HG02623 (cell line): ENCODE measurements around the gene FAM168A.

Source experiments
- ATAC-seq: cut with Tn5 transposase; IDR thresholded peaks from one replicate; pipeline ENCODE4 v1.9.1; 2021; ENCODE audit warnings: moderate library complexity; ENCODE audit not compliant: unreplicated experiment

Gene FAM168A

DNA sequence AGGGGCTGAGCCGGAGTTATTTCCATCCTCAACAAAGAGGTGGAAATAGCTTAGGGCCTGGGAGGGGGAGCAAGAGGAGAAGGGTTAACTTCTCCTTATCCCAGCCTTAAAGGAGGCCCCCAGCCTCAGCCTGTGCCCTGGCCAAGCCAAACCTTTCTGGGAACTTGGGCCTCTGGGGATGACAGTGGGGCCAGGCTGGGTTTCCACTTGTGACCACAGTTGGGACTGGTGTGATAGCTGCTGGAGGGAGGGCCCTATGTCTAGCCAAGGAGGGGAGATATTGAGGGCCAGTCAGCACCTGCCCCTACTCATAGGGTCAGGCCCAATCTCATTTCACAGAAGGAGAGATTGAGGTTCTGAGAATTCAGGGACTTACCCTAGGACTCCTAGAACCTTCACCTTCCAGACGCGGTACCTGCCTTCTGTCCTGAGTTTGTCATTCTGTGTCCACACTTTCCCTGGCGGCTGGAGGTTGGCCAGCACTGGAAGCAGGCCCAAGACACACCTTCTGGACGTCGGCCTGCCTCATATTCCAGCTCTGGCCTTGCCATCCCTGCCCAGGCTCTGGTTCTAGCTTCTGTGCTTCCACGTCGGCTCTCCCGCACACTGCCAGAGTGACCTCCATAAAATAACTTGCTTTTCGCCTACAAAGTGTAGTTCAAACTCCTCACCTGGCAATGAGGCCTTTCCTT, 218.6 kb downstream of the FAM168A start:
- ATAC-seq: no peak

- peak; percentile 6 for ATAC-seq
Measured at GRCh38 chr11:73376803-73377629, 220.9 kb downstream of the FAM168A start.

GRCh38 chr11:73376160-73376802, 221.6 kb downstream of the FAM168A start, which contains the start of gene RELT:
Gene RELT (plus strand): TSS chr11:73376399. CDS start chr11:73389137, 12,738 bp downstream.
- peak; percentile 75 for ATAC-seq

GRCh38 chr11:73375830-73376159, 222.1 kb downstream of the FAM168A start:
- ATAC-seq: no peak

DNA sequence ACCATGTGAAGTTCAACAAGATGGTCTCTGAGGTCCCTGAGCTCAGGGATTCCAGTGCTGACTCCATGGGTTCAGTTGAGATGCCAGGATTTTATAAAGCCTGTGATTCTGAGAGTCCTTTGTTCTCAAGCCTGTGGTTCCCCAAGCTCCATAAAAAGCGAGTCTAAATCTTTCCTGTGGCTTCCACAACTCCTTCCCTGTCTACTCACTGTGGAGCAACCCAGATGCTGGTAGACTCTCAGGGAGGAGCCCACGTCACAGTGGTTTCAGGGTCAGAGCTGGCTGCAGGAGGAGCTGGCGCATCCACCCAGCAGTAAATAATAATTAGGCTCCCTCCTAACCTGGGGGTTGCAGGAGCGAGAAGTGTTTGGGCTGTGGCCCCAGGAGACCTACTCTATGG, 223.8 kb downstream of the FAM168A start:
- no peak for ATAC-seq

DNA sequence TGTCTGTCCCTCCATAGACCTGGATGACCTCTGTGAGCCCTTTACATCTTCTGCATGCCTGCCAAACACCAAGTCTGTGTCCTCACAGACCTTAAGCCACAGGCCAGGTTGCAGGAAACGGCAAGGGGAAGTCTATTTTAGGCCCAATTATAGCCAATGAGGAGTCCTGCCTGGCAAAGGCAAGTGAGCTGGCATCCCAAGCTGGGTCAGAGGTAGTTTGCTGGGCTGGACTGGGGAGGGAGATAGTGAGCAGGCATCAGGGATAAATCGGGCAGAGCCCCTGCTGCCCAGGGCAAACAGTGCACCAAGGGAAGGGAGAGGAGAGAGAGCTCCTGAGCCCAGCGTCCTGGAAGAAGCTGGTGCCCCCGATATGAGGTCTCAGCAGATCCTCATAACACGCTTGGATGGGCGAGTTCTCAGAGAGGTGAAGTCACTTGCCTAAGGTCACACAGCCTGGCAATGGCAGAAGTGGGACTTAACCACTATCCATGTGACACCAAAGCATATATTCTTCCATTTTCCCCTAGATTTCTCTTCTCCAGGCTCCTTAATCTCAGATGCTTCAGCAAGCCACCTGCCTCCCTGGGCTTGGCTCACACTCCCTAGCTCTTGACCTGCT, 225.4 kb downstream of the FAM168A start:
- no peak for ATAC-seq

GRCh38 chr11:73367482-73368024, 230.4 kb downstream of the FAM168A start:
- ATAC-seq: no peak

DNA sequence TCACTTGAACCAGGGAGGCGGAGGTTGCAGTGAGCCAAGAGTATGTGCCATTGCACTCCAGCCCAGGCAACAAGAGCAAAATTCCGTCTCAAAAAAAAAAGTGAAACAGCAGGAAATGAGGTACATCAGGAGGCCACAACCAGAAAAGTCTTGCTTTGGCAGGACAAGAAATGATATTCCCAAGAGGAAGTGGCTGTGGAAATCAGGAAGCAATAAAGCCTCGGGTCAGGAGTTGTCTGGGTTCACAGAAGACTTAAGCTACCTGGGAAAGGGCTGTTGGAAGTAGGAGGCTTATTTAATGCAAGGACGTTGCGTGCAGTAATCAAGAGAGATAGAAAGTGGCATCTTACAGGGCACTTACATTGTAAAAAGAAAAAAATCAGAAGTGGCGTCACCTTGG, 231.0 kb downstream of the FAM168A start:
- ATAC-seq: no peak

DNA sequence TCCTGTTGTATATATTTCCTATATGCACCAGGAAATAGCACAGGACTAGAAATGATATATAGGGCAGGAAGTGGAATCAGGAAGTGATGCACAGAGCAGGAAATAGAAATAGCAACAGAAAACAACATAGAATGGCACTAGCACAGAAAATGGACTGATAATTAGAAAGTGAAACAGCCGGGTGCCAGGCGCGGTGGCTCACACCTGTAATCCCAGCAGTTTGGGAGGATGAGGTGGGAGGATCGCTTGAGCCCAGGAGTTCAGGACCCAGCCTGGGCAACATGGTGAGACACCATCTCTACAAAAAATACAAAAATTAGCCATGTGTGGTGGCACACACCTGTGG, 231.7 kb downstream of the FAM168A start:
- no peak for ATAC-seq

GRCh38 chr11:73365352-73366264, 232.3 kb downstream of the FAM168A start:
- ATAC-seq: no peak

DNA sequence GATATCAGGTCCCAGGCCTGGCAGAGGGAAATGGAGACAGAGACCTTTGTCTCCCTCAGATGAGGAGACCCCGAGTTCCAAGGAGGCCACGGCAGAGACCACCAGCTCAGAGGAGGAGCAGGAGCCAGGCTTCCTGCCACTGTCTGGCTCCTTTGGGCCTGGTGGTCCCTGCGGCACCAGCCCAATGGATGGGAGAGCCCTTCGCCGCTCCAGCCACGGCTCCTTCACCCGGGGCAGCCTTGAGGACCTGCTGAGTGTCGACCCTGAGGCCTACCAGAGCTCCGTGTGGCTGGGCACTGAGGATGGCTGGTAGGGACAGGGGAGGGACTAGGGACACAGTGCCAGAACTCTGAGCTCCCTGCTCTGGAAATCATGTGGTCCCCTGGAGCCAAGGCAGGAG, 234.8 kb downstream of the FAM168A start:
- ATAC-seq: no peak

GRCh38 chr11:73361953-73362776, 235.7 kb downstream of the FAM168A start:
- ATAC-seq: no peak

DNA sequence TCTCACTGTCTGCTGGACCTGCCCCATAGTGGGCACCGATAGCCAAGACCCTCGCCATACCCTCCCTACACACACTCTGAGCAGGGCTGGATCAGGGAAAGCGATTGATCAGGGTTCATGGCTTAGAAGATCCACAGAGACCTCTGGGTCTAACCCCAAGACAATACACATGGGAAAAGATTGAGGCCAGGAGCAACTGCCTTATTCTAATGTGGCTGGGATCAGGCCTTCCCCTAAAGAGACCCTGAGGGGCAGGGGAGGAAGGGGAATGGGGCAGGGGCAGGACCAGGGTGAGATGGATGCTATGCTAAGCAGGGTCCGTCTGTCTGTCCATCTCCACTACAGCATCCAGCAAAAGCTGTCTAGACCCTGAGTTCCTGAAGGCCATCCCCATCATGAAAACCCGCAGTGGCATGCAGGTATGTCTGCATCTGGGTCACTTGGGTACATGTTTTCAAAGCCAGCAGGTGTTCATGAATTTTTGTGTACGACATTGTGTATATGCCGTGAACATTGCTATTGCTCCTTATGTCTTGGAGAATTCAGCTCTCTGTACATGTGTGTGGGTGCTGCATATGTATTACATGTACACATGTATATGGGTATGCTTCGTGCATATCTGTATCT, 237.1 kb downstream of the FAM168A start:
- no peak for ATAC-seq

DNA sequence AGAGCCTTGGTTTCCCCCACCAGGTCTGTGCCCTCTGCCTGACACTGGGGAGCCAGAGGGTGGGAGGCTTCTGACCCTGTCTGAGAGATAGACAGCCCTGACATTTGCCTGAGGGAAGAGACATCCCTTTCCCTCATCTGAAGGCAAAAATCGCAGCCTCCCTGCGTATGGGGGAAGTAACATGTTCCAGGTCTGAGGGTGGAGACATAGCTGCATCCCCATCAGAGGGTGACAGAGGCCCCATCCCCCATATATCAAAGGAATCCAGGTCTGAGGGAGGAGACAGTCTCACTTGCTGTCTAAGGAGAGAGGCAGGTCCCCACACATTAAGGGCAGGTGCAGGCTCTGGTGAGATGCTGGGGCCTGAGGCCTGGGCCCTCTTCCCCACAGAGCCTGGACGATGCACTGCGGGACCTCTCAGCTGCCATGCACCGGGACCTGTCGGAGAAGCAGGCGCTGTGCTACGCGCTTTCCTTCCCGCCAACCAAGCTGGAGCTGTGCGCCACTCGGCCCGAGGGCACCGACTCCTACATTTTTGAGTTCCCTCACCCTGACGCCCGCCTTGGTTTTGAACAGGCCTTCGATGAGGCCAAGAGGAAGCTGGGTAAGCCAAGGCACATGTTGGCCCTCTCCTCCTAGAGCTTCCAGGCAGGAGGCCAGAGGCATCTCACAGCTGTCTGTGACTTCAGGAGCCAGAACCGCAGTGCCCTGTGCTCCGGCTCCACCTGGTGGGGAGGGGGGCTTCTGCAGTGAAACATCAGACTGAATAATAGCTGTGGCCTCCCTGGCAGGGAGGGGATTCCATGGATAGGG, 237.8 kb downstream of the FAM168A start:
- no peak for ATAC-seq

GRCh38 chr11:73359341-73359740, 238.6 kb downstream of the FAM168A start:
- no peak for ATAC-seq

- no peak for ATAC-seq
Measured at GRCh38 chr11:73358071-73358470, 239.8 kb downstream of the FAM168A start.

DNA sequence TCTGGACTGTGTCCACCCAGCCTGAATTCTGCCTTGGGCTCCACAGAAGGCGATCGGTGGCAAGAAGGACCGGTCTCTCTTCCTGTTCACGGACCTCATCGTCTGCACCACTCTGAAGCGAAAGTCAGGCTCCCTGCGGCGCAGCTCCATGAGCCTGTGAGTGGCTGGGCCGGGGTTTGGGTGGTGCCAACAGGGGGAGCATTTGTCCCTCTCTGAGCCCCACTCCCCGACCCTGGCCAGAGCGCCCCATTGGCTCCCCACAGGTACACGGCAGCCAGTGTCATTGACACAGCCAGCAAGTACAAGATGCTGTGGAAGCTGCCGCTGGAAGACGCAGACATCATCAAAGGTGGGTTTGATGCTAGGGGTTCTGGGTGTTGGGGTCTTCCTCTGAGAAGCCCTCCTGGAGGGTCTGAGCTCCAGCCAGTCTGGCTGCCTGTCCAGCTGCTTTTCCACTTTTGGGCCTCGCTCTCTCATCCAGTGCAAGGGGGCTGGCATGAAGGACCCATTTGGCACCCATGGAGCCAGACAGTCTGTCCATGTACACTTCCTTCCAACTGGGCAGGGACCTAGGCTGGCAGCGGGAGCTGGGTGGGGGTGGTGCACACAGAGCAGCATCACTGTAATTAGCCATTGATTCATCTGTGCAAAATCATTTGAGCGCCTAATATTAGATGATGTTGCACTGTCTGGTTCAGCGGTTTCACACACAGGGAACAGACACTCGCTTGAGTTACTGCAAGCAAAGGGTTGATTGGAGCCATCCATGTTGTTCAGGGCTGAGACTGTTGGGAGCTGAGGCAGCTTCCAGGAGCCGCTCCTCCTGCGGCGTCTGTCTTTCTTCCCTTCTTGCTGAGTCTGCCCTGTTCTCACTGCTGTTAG, 240.7 kb downstream of the FAM168A start:
- ATAC-seq: no peak
